HepG2 (cell line): ENCODE data around the gene TBR1. TPM values are rescaled to one million over a fixed set of nuclear protein-coding genes. Genes with fewer than 3 reads are reported as not detected.
A peak's percentile ranks its signal among the peaks of the same experiment; 100 is the strongest.

ENCODE experiments used
- CBX2 ChIP-seq, 2 experiments: fragments of 200-600 bp in 1 of 2; sonication (generic); formaldehyde crosslinking in 1 of 2; IDR thresholded peaks; 2 replicates each; pipeline versions ENCODE4 v1.7.0 to v1.8.1; 2018 to 2022; ENCODE audit warnings: low read depth in 2 of 2, low read length in 1 of 2, mild to moderate bottlenecking in 1 of 2, missing genetic modification reagents in 1 of 2
- FOXC1 ChIP-seq: sonication (generic); formaldehyde crosslinking; IDR thresholded peaks from 2 replicates; pipeline ENCODE4 v1.8.0; 2022; ENCODE audit warnings: mild to moderate bottlenecking, missing genetic modification reagents, borderline replicate concordance
- HHEX ChIP-seq: IDR thresholded peaks from 2 replicates; pipeline ENCODE4 v1.6.1; 2016; ENCODE audit warnings: control low read depth
- NONO ChIP-seq, 2 experiments: fragments of 450-650 bp in 1 of 2; sonication (generic) in 1 of 2; formaldehyde crosslinking in 1 of 2; IDR thresholded peaks in 1 of 2; conservative IDR thresholded peaks in 1 of 2; 2 replicates each; pipeline versions ENCODE4 v1.6.1 to v1.8.0; 2017 to 2022; ENCODE audit warnings: mild to moderate bottlenecking in 1 of 2, missing genetic modification reagents in 1 of 2, moderate library complexity in 1 of 2
- TGIF2 ChIP-seq: IDR thresholded peaks from 2 replicates; pipeline ENCODE4 v1.6.1; 2016; ENCODE audit warnings: control low read depth, missing compliant biosample characterization
- ZC3H13 ChIP-seq: sonication (generic); formaldehyde crosslinking; IDR thresholded peaks from 2 replicates; pipeline ENCODE4 v1.8.1; 2023; ENCODE audit warnings: mild to moderate bottlenecking, missing genetic modification reagents, moderate library complexity
- ZMAT3 ChIP-seq: sonication (generic); formaldehyde crosslinking; conservative IDR thresholded peaks from 2 replicates; pipeline ENCODE4 v1.7.0; 2021; ENCODE audit warnings: missing genetic modification reagents
- ZNF678 ChIP-seq: sonication (generic); formaldehyde crosslinking; IDR thresholded peaks from 2 replicates; pipeline ENCODE4 v1.4.0; 2020; ENCODE audit warnings: mild to moderate bottlenecking, missing genetic modification reagents
- ZNF768 ChIP-seq: sonication (generic); formaldehyde crosslinking; IDR thresholded peaks from 2 replicates; pipeline ENCODE4 v1.4.0; 2020; ENCODE audit warnings: missing genetic modification reagents
- polyA plus RNA-seq, 8 experiments: library from polyadenylated mRNA; depleted of rRNA in 3 of 8; stranded (reverse) in 7 of 8; unstranded in 1 of 8; fragments of >200 nt; fragmentation: Illumina TruSeq in 4 of 8; extraction: Trizol in 4 of 8; gene quantifications; 2 replicates each; pipeline versions ENCODE4 v1.2.1 to v1.2.3, GENCODE V29; 2011 to 2016; ENCODE audit warnings: low read depth in 4 of 8, missing spikeins in 1 of 8, mixed read lengths in 1 of 8; ENCODE audit not compliant: insufficient read depth in 1 of 8
- total RNA-seq, 5 experiments: library from RNA; depleted of rRNA; stranded (reverse); fragments of >200 nt; fragmentation: Illumina TruSeq; extraction: Trizol; gene quantifications; 2 replicates each; pipeline ENCODE4 v1.2.3, GENCODE V29; 2016; ENCODE audit warnings: low read depth in 1 of 5
- TF ChIP-seq, protein P1 (sequence below): sonication (generic); formaldehyde crosslinking; IDR thresholded peaks from 2 replicates; pipeline ENCODE4 v1.8.0; 2022; ENCODE audit warnings: missing genetic modification reagents, mild to moderate bottlenecking, borderline replicate concordance
- TF ChIP-seq, protein P2 (sequence below): fragments of 450-650 bp; IDR thresholded peaks from 2 replicates; pipeline ENCODE4 v1.6.1; 2017
- TF ChIP-seq, protein P3 (sequence below): sonication (generic); formaldehyde crosslinking; IDR thresholded peaks from 2 replicates; pipeline ENCODE4 v1.5.1; 2020; ENCODE audit warnings: mild to moderate bottlenecking, moderate library complexity, missing genetic modification reagents
- TF ChIP-seq, protein P4 (sequence below): IDR thresholded peaks from 2 replicates; pipeline ENCODE4 v1.6.1; 2016; ENCODE audit warnings: control low read depth
- TF ChIP-seq, protein P5 (sequence below), 2 experiments: sonication (generic) in 1 of 2; formaldehyde crosslinking in 1 of 2; IDR thresholded peaks; 2 replicates each; pipeline versions ENCODE4 v1.6.1 to v1.9.0; 2014 to 2022; ENCODE audit warnings: antibody characterized with exemption in 1 of 2, borderline replicate concordance in 1 of 2, inconsistent platforms in 1 of 2, low read depth in 1 of 2, missing genetic modification reagents in 1 of 2

TBR1 gene
- total and polyA plus RNA-seq, 2 of the 13 experiments (the other 11 are each of a cell fraction or from before 2014, with no cell fraction given), result not detected

DNA sequence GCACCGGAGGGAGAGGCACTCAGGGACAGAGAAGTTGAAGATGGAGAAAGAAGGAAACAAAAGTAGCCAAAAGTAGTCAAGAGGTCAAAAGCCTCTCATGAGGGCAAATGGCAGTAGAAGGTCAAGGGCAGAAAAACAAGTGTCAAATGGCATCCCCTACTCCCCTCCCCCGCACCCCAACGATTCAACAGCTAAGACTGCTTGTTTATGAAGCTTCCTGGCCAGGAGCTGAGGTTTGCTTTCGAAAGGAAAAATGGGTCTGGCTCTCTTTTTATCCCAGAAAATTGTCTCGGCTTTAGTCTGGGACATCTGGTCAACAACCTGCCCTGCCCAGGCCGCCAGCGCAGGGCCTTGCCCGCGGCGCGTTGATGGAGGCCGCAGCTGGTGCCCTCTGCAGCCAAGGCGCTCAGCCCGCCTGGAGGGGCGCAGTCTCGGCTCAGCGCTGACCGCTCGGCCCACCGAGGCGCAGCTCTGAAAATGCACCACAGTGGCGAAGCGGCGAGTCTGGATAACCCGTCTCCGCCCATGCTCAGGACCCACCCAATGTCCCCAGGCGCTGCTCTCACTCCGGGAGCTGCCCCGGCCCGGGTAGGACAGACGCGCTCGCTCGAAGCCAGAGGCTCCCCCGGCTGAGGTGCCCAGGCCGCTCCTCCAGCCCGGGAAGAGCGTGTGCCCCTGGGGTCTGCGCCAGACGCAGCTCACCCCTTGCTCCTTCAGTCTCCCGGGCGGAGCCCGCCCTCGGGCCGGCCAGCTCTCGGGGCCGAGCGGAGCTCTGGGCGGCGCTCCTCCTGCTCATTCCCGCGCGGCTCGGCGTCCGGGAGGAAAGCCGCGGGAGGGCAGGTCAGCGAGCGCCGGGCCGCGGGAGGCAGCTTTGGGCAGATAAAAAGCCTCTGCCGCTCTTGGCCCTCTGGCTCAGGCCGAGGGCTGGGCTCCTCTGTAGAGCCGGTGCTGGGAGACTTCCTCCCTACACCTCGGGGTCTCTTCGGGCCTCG is 1.8 kb upstream of the TBR1 start (continued):
- TF ChIP-seq, protein P1, sequence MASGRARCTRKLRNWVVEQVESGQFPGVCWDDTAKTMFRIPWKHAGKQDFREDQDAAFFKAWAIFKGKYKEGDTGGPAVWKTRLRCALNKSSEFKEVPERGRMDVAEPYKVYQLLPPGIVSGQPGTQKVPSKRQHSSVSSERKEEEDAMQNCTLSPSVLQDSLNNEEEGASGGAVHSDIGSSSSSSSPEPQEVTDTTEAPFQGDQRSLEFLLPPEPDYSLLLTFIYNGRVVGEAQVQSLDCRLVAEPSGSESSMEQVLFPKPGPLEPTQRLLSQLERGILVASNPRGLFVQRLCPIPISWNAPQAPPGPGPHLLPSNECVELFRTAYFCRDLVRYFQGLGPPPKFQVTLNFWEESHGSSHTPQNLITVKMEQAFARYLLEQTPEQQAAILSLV, result 0 out of 2 replicates have a peak, but pooled peaks have one; percentile 59
- TF ChIP-seq CBX2 (IDR thresholded peaks at IDR 0.05; ENCODE audit: low read depth, low read length) (no peak), CBX2 (CRISPR knock-in tag; IDR thresholded peaks at IDR 0.05; ENCODE audit: low read depth) (0 out of 2 replicates have a peak, but pooled peaks have one; percentile 90), ZNF768 (CRISPR knock-in tag) (peak; percentile 57; the same call in 1 of the 2 replicates), ZMAT3 (CRISPR knock-in tag) (0 out of 2 replicates have a peak, but pooled peaks have one; percentile 65), ZC3H13 (no peak), NONO (IDR thresholded peaks at IDR 0.05) (no peak), NONO (CRISPR knock-in tag; conservative IDR thresholded peaks at IDR 0.05) (peak; percentile 43; the same call in 1 of the 2 replicates), ZNF678 (CRISPR knock-in tag) (peak; percentile 80; the same call in 1 of the 2 replicates), FOXC1 (CRISPR knock-in tag) (peak; percentile 76), TGIF2 (CRISPR knock-in tag) (no peak), HHEX (CRISPR knock-in tag) (no peak)
- TF ChIP-seq, protein P2, sequence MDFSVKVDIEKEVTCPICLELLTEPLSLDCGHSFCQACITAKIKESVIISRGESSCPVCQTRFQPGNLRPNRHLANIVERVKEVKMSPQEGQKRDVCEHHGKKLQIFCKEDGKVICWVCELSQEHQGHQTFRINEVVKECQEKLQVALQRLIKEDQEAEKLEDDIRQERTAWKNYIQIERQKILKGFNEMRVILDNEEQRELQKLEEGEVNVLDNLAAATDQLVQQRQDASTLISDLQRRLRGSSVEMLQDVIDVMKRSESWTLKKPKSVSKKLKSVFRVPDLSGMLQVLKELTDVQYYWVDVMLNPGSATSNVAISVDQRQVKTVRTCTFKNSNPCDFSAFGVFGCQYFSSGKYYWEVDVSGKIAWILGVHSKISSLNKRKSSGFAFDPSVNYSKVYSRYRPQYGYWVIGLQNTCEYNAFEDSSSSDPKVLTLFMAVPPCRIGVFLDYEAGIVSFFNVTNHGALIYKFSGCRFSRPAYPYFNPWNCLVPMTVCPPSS, result no peak
- TF ChIP-seq, protein P3, sequence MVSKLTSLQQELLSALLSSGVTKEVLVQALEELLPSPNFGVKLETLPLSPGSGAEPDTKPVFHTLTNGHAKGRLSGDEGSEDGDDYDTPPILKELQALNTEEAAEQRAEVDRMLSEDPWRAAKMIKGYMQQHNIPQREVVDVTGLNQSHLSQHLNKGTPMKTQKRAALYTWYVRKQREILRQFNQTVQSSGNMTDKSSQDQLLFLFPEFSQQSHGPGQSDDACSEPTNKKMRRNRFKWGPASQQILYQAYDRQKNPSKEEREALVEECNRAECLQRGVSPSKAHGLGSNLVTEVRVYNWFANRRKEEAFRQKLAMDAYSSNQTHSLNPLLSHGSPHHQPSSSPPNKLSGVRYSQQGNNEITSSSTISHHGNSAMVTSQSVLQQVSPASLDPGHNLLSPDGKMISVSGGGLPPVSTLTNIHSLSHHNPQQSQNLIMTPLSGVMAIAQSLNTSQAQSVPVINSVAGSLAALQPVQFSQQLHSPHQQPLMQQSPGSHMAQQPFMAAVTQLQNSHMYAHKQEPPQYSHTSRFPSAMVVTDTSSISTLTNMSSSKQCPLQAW (CRISPR knock-in tag), result 0 out of 2 replicates have a peak, but pooled peaks have one; percentile 57
- TF ChIP-seq, protein P4, sequence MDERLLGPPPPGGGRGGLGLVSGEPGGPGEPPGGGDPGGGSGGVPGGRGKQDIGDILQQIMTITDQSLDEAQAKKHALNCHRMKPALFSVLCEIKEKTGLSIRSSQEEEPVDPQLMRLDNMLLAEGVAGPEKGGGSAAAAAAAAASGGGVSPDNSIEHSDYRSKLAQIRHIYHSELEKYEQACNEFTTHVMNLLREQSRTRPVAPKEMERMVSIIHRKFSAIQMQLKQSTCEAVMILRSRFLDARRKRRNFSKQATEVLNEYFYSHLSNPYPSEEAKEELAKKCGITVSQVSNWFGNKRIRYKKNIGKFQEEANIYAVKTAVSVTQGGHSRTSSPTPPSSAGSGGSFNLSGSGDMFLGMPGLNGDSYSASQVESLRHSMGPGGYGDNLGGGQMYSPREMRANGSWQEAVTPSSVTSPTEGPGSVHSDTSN (CRISPR knock-in tag), result no peak
- TF ChIP-seq, protein P5, sequence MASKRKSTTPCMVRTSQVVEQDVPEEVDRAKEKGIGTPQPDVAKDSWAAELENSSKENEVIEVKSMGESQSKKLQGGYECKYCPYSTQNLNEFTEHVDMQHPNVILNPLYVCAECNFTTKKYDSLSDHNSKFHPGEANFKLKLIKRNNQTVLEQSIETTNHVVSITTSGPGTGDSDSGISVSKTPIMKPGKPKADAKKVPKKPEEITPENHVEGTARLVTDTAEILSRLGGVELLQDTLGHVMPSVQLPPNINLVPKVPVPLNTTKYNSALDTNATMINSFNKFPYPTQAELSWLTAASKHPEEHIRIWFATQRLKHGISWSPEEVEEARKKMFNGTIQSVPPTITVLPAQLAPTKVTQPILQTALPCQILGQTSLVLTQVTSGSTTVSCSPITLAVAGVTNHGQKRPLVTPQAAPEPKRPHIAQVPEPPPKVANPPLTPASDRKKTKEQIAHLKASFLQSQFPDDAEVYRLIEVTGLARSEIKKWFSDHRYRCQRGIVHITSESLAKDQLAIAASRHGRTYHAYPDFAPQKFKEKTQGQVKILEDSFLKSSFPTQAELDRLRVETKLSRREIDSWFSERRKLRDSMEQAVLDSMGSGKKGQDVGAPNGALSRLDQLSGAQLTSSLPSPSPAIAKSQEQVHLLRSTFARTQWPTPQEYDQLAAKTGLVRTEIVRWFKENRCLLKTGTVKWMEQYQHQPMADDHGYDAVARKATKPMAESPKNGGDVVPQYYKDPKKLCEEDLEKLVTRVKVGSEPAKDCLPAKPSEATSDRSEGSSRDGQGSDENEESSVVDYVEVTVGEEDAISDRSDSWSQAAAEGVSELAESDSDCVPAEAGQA (IDR thresholded peaks at IDR 0.05; ENCODE audit: low read depth), result no peak
- TF ChIP-seq, protein P5 (CRISPR knock-in tag; IDR thresholded peaks at IDR 0.05; ENCODE audit: borderline replicate concordance), result 0 out of 2 replicates have a peak, but pooled peaks have one; percentile 16
